HL-60 (cell line): ENCODE results near the gene CBLB.

Source experiments
- DNase-seq, 2 experiments: peaks; one replicate each; pipeline ENCODE4 v3.0.0-alpha.2; 2010 to 2020; ENCODE audit warnings: low read depth in 1 of 2, low spot score in 1 of 2
- H3K27ac ChIP-seq: fragments of 250-450 bp; sonication (Bioruptor Pico); replicated peaks from 2 replicates; pipeline ENCODE4 v1.5.1; 2020; ENCODE audit warnings: mild to moderate bottlenecking, moderate library complexity
- H3K27me3 ChIP-seq: fragments of 250-450 bp; sonication (Bioruptor Pico); 2 replicates; pipeline ENCODE4 v1.5.1; 2021; ENCODE audit warnings: mild to moderate bottlenecking, moderate library complexity; ENCODE audit not compliant: insufficient read depth, poor library complexity, severe bottlenecking
- H3K4me3 ChIP-seq: replicated peaks from 2 replicates; pipeline ENCODE4 v1.5.1; 2011; ENCODE audit warnings: mild to moderate bottlenecking, control low read depth, low read length; ENCODE audit not compliant: insufficient read depth
- CTCF ChIP-seq: IDR thresholded peaks from one replicate; pipeline ENCODE4 v1.5.1; 2011; ENCODE audit warnings: low read length, control low read depth, inconsistent platforms; ENCODE audit not compliant: insufficient read depth
- GABPA ChIP-seq: IDR thresholded peaks from 2 replicates; pipeline ENCODE4 v1.6.1; 2012; ENCODE audit warnings: low read depth
- POLR2AphosphoS5 ChIP-seq: IDR thresholded peaks from 2 replicates; pipeline ENCODE4 v1.6.1; 2012; ENCODE audit warnings: low read depth
- SPI1 ChIP-seq: IDR thresholded peaks from 2 replicates; pipeline ENCODE4 v1.6.1; 2012; ENCODE audit warnings: low read depth, mild to moderate bottlenecking, borderline replicate concordance
- TF ChIP-seq, protein P1 (sequence below): IDR thresholded peaks from 2 replicates; pipeline ENCODE4 v1.6.1; 2012; ENCODE audit warnings: low read depth; ENCODE audit not compliant: insufficient replicate concordance

The CBLB gene

GRCh38 chr3:105661461-105661860, 207.4 kb downstream of the CBLB start:
- H3K4me3 ChIP-seq, result no peak overlapping the region
- TF ChIP-seq, protein P1, sequence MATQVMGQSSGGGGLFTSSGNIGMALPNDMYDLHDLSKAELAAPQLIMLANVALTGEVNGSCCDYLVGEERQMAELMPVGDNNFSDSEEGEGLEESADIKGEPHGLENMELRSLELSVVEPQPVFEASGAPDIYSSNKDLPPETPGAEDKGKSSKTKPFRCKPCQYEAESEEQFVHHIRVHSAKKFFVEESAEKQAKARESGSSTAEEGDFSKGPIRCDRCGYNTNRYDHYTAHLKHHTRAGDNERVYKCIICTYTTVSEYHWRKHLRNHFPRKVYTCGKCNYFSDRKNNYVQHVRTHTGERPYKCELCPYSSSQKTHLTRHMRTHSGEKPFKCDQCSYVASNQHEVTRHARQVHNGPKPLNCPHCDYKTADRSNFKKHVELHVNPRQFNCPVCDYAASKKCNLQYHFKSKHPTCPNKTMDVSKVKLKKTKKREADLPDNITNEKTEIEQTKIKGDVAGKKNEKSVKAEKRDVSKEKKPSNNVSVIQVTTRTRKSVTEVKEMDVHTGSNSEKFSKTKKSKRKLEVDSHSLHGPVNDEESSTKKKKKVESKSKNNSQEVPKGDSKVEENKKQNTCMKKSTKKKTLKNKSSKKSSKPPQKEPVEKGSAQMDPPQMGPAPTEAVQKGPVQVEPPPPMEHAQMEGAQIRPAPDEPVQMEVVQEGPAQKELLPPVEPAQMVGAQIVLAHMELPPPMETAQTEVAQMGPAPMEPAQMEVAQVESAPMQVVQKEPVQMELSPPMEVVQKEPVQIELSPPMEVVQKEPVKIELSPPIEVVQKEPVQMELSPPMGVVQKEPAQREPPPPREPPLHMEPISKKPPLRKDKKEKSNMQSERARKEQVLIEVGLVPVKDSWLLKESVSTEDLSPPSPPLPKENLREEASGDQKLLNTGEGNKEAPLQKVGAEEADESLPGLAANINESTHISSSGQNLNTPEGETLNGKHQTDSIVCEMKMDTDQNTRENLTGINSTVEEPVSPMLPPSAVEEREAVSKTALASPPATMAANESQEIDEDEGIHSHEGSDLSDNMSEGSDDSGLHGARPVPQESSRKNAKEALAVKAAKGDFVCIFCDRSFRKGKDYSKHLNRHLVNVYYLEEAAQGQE, result no peak
- TF ChIP-seq CTCF (no peak), SPI1 (no peak), POLR2AphosphoS5 (no peak), GABPA (no peak)
- H3K27ac ChIP-seq, result no peak overlapping the region
- no peak for DNase-seq
- no peaks in the 10 kb centered on the region for H3K27me3 ChIP-seq

GRCh38 chr3:105656651-105657504, 211.9 kb downstream of the CBLB start:
- no peak overlapping the region for H3K27ac ChIP-seq
- H3K4me3 ChIP-seq, result no peak overlapping the region
- TF ChIP-seq, protein P1, result no peak
- no peak for TF ChIP-seq CTCF
- TF ChIP-seq GABPA, result no peak
- TF ChIP-seq SPI1, result no peak
- no peak for TF ChIP-seq POLR2AphosphoS5
- DNase-seq, result no peak
- H3K27me3 ChIP-seq, result no peaks in the 10 kb centered on the region

GRCh38 chr3:105653868-105654267, 214.9 kb downstream of the CBLB start:
- Histone ChIP-seq H3K27ac (no peak overlapping the region), H3K4me3 (no peak overlapping the region), H3K27me3 (no peaks in the 10 kb centered on the region)
- DNase-seq, result no peak
- TF ChIP-seq, protein P1, result no peak
- TF ChIP-seq GABPA, result no peak
- no peak for TF ChIP-seq CTCF
- TF ChIP-seq SPI1, result no peak
- TF ChIP-seq POLR2AphosphoS5, result no peak
